Measurements from ENCODE around the gene PDC. TPM values are rescaled to one million over a fixed set of nuclear protein-coding genes. Genes with fewer than 3 reads are reported as not detected.
"Not testable (repeated sequence)": the region's sequence is repeated elsewhere in the genome, so short reads cannot be mapped to it uniquely, and the experiment has no call there.

The PDC gene
- total RNA-seq, 1 experiment from 2014 or later, result not detected

- Histone ChIP-seq H3K9me3 (no peaks in the 10 kb centered on the region), H3K36me3 (ENCODE audit: control insufficient read depth, insufficient read depth, low read length) (no peaks in the 10 kb centered on the region), H3K27me3 (replicated peaks; ENCODE audit: control insufficient read depth, insufficient read depth, low read length) (no peaks in the 10 kb centered on the region), H3K4me3 (ENCODE audit: low read depth, low read length) (no peak overlapping the region), H3K4me1 (no peaks in the 10 kb centered on the region)
- H3K9me3 Mint-ChIP-seq (ENCODE audit: unreplicated experiment), result no peaks in the 10 kb centered on the region
- H3K27ac Mint-ChIP-seq (ENCODE audit: unreplicated experiment), result no peak overlapping the region
- CTCF ChIA-PET, result interaction anchor here (0.7 to 1.5 kb wide), 4 partner anchors 28 to 279 kb away, joined by 3 to 6 read pairs (median 4); partner anchors contain the start of genes ODR4 and TPR
- no peak for DNase-seq
- no TSS peak for BruUV-seq (replicated peaks)
- H3K36me3 Mint-ChIP-seq (ENCODE audit: insufficient read depth, unreplicated experiment), result peaks cover 62% of the 10 kb centered on the region
- no peak overlapping the region for H3K4me3 Mint-ChIP-seq (ENCODE audit: unreplicated experiment)
- TF ChIP-seq CTCF (IDR thresholded peaks at IDR 0.05; ENCODE audit: insufficient read depth in 1 of 2, low read depth in 1 of 2, low read length in 1 of 2, severe bottlenecking in 1 of 2, unreplicated experiment in 1 of 2), result no peak
- H3K27me3 Mint-ChIP-seq (ENCODE audit: insufficient read depth, unreplicated experiment), result no peaks in the 10 kb centered on the region
- POLR2A ChIA-PET, result no interaction called here
- intact Hi-C loops (cut with micrococcal nuclease; ENCODE audit: unreplicated experiment), result loop anchor here (1.0 to 2.0 kb wide), 5 partner anchors 77 to 583 kb away; partner anchors contain the start of gene PTGS2
- peaks cover 6% of the 10 kb centered on the region for H3K4me1 Mint-ChIP-seq (ENCODE audit: low read depth, unreplicated experiment)
Observed at GRCh38 chr1:186403632-186404031, 57.3 kb downstream of the PDC start.

- H3K27me3 Mint-ChIP-seq (ENCODE audit: insufficient read depth, unreplicated experiment); H3K36me3 ChIP-seq (ENCODE audit: control insufficient read depth, insufficient read depth, low read length); H3K4me3 ChIP-seq (ENCODE audit: low read depth, low read length); H3K4me1 Mint-ChIP-seq (ENCODE audit: low read depth, unreplicated experiment); H3K4me1 ChIP-seq; BruUV-seq (replicated peaks); H3K27me3 ChIP-seq (replicated peaks; ENCODE audit: control insufficient read depth, insufficient read depth, low read length); H3K9me3 ChIP-seq; POLR2A ChIA-PET; H3K27ac Mint-ChIP-seq (ENCODE audit: unreplicated experiment); CTCF ChIA-PET; H3K4me3 Mint-ChIP-seq (ENCODE audit: unreplicated experiment); H3K9me3 Mint-ChIP-seq (ENCODE audit: unreplicated experiment); intact Hi-C loops (cut with micrococcal nuclease; ENCODE audit: unreplicated experiment); DNase-seq: not testable (repeated sequence)
- peaks cover 60% of the 10 kb centered on the region for H3K36me3 Mint-ChIP-seq (ENCODE audit: insufficient read depth, unreplicated experiment)
Observed at GRCh38 chr1:186401446-186401845, 59.5 kb downstream of the PDC start.

Other genes with a start within 250 kb of the PDC start
- 0.07 and 0.12 TPM in 2 replicates for gene PRG4, start 164.8 kb downstream of the PDC start, total RNA-seq (2022)
- 172 and 178 TPM in 2 replicates for gene TPR, start 85.9 kb downstream of the PDC start, total RNA-seq (2022)
- 29.1 and 32.0 TPM in 2 replicates for gene ODR4, start 85.3 kb downstream of the PDC start, total RNA-seq (2022)
- 18.4 and 24.2 TPM in 2 replicates for gene PTGS2, start 219.3 kb upstream of the PDC start, total RNA-seq (2022)